ENCODE data around the gene SYNPO2. TPM values are rescaled to one million over a fixed set of nuclear protein-coding genes. Genes with fewer than 3 reads are reported as not detected.
"Not testable (repeated sequence)": the region's sequence is repeated elsewhere in the genome, so short reads cannot be mapped to it uniquely, and the experiment has no call there.

SYNPO2 gene
- total RNA-seq, 8 experiments from 2014 or later: 0.17 to 21.4 (median 8.9) TPM

DNA sequence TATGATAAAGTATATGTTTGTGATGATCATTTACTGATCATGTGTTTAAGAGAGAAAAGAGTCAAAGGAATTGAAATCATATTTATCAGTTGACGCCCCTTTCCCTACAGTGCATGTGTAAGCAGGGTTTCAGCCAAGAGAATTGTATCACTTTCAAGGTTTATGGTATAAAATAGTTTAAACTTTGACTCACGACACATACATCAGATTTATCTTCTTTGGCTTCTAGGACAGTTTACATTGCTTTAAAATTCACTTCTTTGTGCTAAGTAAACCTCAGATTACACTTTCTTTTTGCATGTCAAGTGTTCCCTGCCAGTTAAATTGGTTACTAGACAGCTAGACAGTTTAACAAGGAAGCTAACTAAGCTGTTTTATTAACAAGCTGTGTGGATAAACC is 160.7 kb downstream of the SYNPO2 start:
- in situ Hi-C loops (cut with MboI; ENCODE audit: low pct_unique_long_range_greater_than_20kb in 2 of 9, low sequenced_read_pairs in 9 of 9, unreplicated experiment in 9 of 9): loop anchor here in 4 of 9 experiments (10.0 to 25.0 kb wide), 4 partner anchors 163 to 438 kb away; partner anchors contain the start of gene USP53 (in 2 of the 4)
- no peak for ATAC-seq (replicated peaks in 6 of 8)
- H3K4me1 ChIP-seq (replicated peaks in 1 of 2): no peaks in the 10 kb centered on the region
- H3K27ac ChIP-seq: no peak overlapping the region
- WGBS, 10 experiments: 71 to 100% (median 93%) methylated on average over 1 to 2 of the region's 2 CpGs
- no peak overlapping the region for H3K4me3 ChIP-seq

DNA sequence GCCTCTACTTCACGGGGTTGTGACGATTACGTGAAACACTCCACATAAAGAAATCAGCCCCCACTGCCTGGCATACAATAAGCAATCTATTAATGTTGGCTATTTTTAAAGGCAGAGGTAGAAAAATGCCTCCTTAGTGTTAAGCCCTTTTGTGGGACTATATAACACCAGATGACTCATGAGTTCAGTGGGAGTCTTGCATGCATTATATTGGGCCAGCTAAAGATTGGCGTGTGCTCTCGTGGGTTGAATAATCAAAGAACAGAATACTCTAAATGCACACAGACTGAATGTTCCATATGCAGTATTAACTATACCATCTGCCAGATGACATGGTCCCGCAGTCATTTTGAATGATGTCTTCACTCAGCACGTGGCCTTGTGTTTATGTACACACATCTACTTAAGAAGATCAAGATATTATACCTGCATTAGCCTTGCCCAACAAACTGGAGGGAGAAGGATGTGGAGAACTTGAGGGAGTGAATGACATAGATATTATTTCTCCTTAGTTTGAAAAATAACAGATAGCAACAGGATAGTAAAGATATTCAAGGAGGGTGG is 162.0 kb downstream of the SYNPO2 start:
- peak in 3 of 8 experiments; percentile 95 to 99 (median 96) for ATAC-seq (replicated peaks in 6 of 8)

DNA sequence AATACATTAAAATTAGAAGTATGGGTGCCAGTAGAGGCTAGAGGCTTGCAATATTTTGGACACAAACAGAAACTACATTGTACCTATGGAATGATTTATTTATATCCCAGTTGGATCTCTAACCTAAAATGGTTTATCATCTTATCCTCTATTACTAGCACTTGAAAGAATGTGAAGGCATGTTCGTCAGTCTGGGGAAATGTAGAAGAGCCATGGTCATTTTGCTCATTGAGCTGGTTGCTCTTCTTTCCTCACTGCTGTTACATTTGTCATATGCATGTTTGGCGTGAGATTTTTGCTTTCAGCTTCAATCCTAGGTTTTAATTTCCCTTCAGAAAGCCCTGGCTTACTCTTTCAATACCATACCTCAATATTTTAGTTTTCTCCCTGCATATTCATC is 164.6 kb downstream of the SYNPO2 start:
- no peak overlapping the region for H3K27ac ChIP-seq
- no peaks in the 10 kb centered on the region for H3K4me1 ChIP-seq (replicated peaks in 1 of 2)
- 50 to 100% (median 83%) methylated on average over 1 to 2 of the region's 2 CpGs for WGBS, 10 experiments
- ATAC-seq (replicated peaks in 6 of 8): no peak
- H3K4me3 ChIP-seq: no peak overlapping the region
- in situ Hi-C loops (cut with MboI; ENCODE audit: low pct_unique_long_range_greater_than_20kb in 2 of 9, low sequenced_read_pairs in 9 of 9, unreplicated experiment in 9 of 9): no loop called here

More for the DNA sequence above, 162.0 kb downstream of the SYNPO2 start:
- no peak overlapping the region for H3K27ac ChIP-seq
- no peaks in the 10 kb centered on the region for H3K4me1 ChIP-seq (replicated peaks in 1 of 2)
- 18 to 96% (median 74%) methylated on average over 1 to 7 of the region's 7 CpGs; no CpG with 5 or more reads in 2 of the 10 experiments for WGBS, 10 experiments
- in situ Hi-C loops (cut with MboI; ENCODE audit: low pct_unique_long_range_greater_than_20kb in 2 of 9, low sequenced_read_pairs in 9 of 9, unreplicated experiment in 9 of 9): no loop called here
- H3K4me3 ChIP-seq: no peak overlapping the region

DNA sequence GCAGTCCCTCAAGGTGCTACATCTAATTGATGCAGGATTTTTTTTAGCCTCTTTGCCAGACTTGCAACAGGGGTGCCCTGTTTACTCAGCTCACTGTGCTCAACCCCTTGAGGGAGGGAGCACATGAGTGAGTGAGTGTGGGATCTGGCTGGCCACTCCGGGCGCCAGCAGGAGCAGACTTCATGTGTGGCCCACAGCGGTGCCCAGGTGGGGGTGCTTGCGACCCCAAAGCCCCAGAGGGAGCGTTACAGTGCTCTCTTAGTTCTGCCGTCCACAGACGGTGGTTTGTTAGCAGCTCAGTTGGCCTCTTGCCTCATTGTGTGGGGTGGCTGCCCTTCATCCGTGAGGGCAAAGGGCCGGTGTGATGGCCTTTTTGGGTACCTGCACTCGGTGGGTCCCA is 165.3 kb downstream of the SYNPO2 start:
- in situ Hi-C loops (cut with MboI; ENCODE audit: low pct_unique_long_range_greater_than_20kb in 2 of 9, low sequenced_read_pairs in 9 of 9, unreplicated experiment in 9 of 9): no loop called here
- no peak for ATAC-seq (replicated peaks in 6 of 8)
- WGBS, 10 experiments: 75 to 90% (median 86%) methylated on average over 2 to 8 of the region's 10 CpGs; no CpG with 5 or more reads in 4 of the 10 experiments
- Histone ChIP-seq H3K4me3 (no peak overlapping the region), H3K27ac (no peak overlapping the region), H3K4me1 (replicated peaks in 1 of 2) (no peaks in the 10 kb centered on the region)

DNA sequence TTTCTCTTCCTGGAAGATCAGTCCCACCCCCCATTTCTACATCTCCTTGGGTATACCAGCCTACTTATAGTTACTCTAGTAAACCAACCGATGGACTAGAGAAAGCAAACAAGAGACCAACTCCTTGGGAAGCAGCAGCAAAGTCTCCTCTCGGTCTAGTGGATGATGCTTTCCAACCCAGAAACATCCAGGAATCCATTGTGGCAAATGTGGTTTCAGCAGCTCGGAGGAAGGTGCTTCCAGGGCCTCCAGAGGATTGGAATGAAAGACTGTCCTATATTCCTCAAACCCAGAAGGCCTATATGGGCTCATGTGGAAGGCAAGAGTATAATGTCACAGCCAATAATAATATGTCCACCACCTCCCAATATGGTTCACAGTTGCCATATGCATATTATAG is 168.8 kb downstream of the SYNPO2 start:
- in situ Hi-C loops (cut with MboI; ENCODE audit: low pct_unique_long_range_greater_than_20kb in 2 of 9, low sequenced_read_pairs in 9 of 9, unreplicated experiment in 9 of 9): no loop called here
- no peak overlapping the region for H3K27ac ChIP-seq
- no peak overlapping the region for H3K4me3 ChIP-seq
- no peak for ATAC-seq (replicated peaks in 6 of 8)
- WGBS, 10 experiments: 72 to 100% (median 100%) methylated on average over 1 to 2 of the region's 3 CpGs; no CpG with 5 or more reads in 1 of the 10 experiments
- H3K4me1 ChIP-seq (replicated peaks in 1 of 2): no peaks in the 10 kb centered on the region

DNA sequence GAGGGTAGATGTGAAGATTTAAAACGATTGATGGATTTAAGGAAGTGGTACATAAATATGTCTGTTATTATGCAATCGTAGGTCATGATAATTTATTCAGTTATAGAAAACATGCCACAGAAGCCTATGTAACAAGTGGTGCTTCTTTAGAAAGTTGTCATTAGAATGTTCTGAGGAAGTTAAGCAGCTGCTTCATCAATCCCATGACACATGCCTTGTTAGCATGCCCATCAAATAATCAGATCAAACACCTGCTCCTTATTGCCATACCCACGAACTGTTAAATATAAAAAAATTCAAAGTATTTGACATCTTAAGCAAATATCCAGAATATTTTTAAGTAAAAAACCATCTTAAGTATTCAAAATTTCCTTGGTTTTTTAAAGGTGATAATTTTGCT is 170.6 kb downstream of the SYNPO2 start:
- no peak overlapping the region for H3K4me3 ChIP-seq
- WGBS, 10 experiments: 17 to 83% (median 65%) methylated on average over 2 to 3 of the region's 3 CpGs
- ATAC-seq (replicated peaks in 6 of 8): no peak
- no peaks in the 10 kb centered on the region for H3K4me1 ChIP-seq (replicated peaks in 1 of 2)
- in situ Hi-C loops (cut with MboI; ENCODE audit: low pct_unique_long_range_greater_than_20kb in 2 of 9, low sequenced_read_pairs in 9 of 9, unreplicated experiment in 9 of 9): no loop called here
- no peak overlapping the region for H3K27ac ChIP-seq

DNA sequence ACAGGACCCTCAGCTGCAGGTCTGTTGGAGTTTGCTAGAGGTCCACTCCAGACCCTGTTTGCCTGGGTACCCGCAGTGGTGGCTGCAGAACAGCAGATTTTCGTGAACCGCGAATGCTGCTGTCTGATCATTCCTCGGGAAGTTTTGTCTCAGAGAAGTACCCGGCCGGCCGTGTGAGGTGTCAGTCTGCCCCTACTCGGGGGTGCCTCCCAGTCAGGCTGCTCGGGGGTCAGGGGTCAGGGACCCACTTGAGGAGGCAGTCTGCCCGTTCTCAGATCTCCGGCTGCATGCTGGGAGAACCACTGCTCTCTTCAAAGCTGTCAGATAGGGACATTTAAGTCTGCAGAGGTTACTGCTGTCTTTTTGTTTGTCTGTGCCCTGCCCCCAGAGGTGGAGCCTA is 178.5 kb downstream of the SYNPO2 start:
- H3K4me1 ChIP-seq (replicated peaks in 1 of 2); ATAC-seq (replicated peaks in 6 of 8); H3K27ac ChIP-seq; in situ Hi-C loops (cut with MboI; ENCODE audit: low pct_unique_long_range_greater_than_20kb in 2 of 9, low sequenced_read_pairs in 9 of 9, unreplicated experiment in 9 of 9): not testable (repeated sequence)
- peak overlapping the region in 1 of 5 donors; percentile 11 for H3K4me3 ChIP-seq
- no CpG with 5 or more reads among the region's 12 CpGs for WGBS, 10 experiments

DNA sequence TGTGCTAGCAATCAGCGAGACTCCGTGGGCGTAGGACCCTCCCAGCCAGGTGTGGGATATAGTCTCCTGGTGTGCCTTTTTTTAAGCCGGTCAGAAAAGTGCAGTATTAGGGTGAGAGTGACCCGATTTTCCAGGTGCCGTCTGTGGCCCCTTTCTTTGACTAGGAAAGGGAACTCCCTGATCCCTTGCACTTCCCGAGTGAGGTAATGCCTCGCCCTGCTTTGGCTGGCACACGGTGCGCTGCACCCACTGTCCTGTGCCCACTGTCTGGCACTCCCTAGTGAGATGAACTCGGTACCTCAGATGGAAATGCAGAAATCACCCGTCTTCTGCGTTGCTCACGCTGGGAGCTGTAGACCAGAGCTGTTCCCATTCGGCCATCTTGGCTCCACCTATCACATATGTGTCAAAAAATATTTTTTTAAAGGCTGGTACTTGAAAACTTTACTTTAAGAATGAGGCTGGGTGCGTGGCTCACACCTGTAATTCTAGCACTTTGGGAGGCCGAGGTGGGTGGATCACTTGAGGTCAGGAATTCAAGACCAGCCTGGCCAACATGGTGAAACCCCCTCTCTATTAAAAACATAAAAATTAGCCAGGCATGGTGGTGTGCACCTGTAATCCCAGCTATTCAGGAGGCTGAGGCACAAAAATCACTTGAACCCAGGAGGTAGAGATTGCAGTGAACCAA is 179.2 kb downstream of the SYNPO2 start:
- 17 to 90% (median 70%) methylated on average over 1 to 5 of the region's 17 CpGs; no CpG with 5 or more reads in 7 of the 10 experiments for WGBS, 10 experiments
- H3K4me3 ChIP-seq; ATAC-seq (replicated peaks in 6 of 8); H3K4me1 ChIP-seq (replicated peaks in 1 of 2); in situ Hi-C loops (cut with MboI; ENCODE audit: low pct_unique_long_range_greater_than_20kb in 2 of 9, low sequenced_read_pairs in 9 of 9, unreplicated experiment in 9 of 9); H3K27ac ChIP-seq: not testable (repeated sequence)

DNA sequence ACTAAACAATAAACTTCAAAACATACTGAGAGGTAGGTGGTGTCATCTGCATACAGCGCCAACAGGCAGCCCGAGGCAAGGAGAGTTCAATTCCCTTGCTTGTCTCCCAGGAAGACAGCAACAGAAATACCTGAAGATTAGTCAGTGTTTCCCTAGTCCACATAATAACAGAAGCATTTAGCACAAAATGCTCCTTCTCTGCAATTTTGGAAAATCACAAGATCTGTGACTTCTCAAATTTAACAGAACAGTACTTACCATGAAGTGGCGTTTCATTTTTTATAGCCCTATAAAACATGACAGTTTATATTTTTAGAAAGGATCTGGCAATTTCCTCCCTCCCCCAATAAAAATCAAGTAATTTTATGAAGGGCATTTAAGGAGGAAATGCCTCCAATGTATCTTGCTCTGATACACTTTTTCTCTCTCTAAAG is 179.9 kb downstream of the SYNPO2 start:
- Histone ChIP-seq H3K4me3 (no peak overlapping the region), H3K4me1 (replicated peaks in 1 of 2) (peaks cover 0 to 4% of the 10 kb centered on the region in 2 donors), H3K27ac (no peak overlapping the region)
- 21 to 100% (median 83%) methylated on average over 1 to 3 of the region's 3 CpGs; no CpG with 5 or more reads in 2 of the 10 experiments for WGBS, 10 experiments
- ATAC-seq (replicated peaks in 6 of 8): no peak
- in situ Hi-C loops (cut with MboI; ENCODE audit: low pct_unique_long_range_greater_than_20kb in 2 of 9, low sequenced_read_pairs in 9 of 9, unreplicated experiment in 9 of 9): no loop called here

DNA sequence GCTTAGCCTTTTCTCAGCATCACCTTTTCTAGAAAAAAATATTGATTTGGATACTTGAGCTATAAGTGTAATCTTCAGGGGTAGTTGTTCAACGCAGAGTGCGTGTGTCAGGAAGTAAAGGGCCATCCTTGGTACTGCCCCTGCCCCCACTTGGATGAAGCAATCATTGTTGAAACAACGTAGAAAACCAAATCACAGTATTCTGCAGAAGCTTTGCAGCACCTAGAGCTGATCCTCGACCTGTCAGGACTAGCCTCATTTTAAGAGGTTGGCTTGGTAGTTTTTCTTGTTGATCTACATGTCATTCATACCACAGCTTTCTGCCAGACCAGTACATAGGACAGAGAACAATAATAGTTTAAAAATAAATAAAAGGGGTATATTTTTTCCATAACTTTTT is 181.6 kb downstream of the SYNPO2 start:
- in situ Hi-C loops (cut with MboI; ENCODE audit: low pct_unique_long_range_greater_than_20kb in 2 of 9, low sequenced_read_pairs in 9 of 9, unreplicated experiment in 9 of 9): no loop called here
- H3K4me3 ChIP-seq: no peak overlapping the region
- 36 to 80% (median 57%) methylated on average over 1 to 4 of the region's 4 CpGs; no CpG with 5 or more reads in 1 of the 10 experiments for WGBS, 10 experiments
- no peak overlapping the region for H3K27ac ChIP-seq
- peaks cover 0 to 4% of the 10 kb centered on the region in 2 donors for H3K4me1 ChIP-seq (replicated peaks in 1 of 2)
- no peak for ATAC-seq (replicated peaks in 6 of 8)

DNA sequence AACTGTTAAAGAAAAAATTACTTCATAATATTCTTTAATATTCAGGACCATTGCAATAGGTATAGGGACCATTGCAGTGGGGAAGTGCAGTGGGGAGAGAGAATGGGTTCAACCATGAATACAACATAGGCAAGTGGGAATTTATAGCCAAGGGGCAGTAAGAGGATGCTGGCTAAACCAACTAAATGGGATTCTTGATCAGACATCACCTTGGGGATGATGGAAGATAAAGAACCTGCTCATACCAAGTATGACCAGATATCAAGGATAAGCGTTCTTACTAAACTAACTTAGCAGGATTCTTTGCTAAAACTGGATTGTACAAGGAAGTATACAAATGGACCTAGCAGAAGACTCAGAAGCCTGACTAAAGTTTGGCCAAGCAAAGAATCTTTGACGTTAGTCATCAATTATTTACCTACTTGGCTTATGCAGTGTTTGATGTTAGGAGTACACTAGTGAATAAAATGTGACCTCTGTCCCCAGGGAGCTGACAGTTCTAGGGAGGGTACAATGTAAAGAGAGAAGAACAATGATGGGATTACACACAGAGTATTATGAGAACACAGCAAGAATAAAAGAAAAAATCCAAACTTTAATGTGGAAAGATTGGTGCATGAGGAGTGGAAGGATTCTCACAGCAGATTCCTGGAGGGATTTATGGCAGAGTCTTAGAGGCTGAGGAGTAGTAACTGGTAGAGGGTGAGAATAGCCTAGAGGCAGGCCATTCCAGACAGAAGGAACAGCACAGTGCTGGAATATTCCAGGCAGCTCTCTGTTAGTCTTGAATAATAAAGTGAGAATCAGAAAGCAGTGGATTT is 192.3 kb downstream of the SYNPO2 start:
- ATAC-seq (replicated peaks in 6 of 8): peak in 3 of 8 experiments; percentile 26 to 87 (median 37)
- Histone ChIP-seq H3K4me3 (no peak overlapping the region), H3K27ac (no peak overlapping the region), H3K4me1 (replicated peaks in 1 of 2) (no peaks in the 10 kb centered on the region)
- WGBS, 10 experiments: 0 to 100% (median 78%) methylated on average over 1 to 2 of the region's 2 CpGs; no CpG with 5 or more reads in 1 of the 10 experiments
- in situ Hi-C loops (cut with MboI; ENCODE audit: low pct_unique_long_range_greater_than_20kb in 2 of 9, low sequenced_read_pairs in 9 of 9, unreplicated experiment in 9 of 9): no loop called here

DNA sequence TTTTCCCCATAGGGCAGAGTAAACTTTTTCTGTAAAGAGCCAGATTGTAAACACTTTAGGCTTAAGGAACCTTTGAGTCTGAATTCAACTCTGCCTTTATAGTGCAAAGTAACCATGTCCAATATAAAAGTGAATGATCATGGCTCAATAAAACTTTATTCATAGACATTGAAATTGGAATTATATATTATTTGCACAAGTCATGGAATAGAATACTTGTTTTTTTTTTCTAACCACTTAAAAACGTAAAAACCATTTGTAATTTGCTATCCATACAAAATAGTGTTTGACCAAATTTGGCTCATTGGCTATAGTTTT is 192.8 kb downstream of the SYNPO2 start:
- in situ Hi-C loops (cut with MboI; ENCODE audit: low pct_unique_long_range_greater_than_20kb in 2 of 9, low sequenced_read_pairs in 9 of 9, unreplicated experiment in 9 of 9): no loop called here
- H3K4me3 ChIP-seq: no peak overlapping the region
- 20 to 92% (median 59%) methylated on average over 1 of the region's 1 CpG; no CpG with 5 or more reads in 2 of the 10 experiments for WGBS, 10 experiments
- no peak overlapping the region for H3K27ac ChIP-seq
- ATAC-seq (replicated peaks in 6 of 8): no peak
- no peaks in the 10 kb centered on the region for H3K4me1 ChIP-seq (replicated peaks in 1 of 2)

DNA sequence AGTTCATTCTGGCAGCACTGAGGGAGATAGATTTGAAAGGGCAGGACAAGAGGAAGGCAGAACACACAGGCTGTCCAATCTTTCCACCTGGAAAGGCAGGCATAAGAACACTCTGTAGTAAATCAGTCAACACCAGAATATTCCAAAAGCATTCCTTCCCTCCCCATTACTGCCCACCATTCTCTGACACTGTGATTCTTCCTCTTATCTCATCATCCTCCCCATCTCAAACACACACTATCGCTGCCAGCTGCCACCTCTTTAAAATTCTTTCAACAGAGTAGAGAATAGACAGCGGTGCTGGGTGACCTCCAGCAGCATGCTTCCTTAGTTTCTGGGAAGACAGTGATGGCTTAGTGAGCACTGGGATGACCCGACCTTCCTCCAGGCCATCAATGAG is 193.3 kb downstream of the SYNPO2 start:
- Histone ChIP-seq H3K4me1 (replicated peaks in 1 of 2) (no peaks in the 10 kb centered on the region), H3K4me3 (no peak overlapping the region), H3K27ac (no peak overlapping the region)
- ATAC-seq (replicated peaks in 6 of 8): no peak
- 20 to 73% (median 35%) methylated on average over 1 to 3 of the region's 3 CpGs; no CpG with 5 or more reads in 2 of the 10 experiments for WGBS, 10 experiments
- in situ Hi-C loops (cut with MboI; ENCODE audit: low pct_unique_long_range_greater_than_20kb in 2 of 9, low sequenced_read_pairs in 9 of 9, unreplicated experiment in 9 of 9): no loop called here

Measured in motor neuron (in vitro differentiated cells).